Stimulated activated CD8-positive, alpha-beta memory T cell treated with anti-CD3 and anti-CD28 coated beads, Interleukin-7, amount 100 ng/mL, for 24 hours (primary cell): ENCODE results near the gene EFCAB3.
"Not testable (repeated sequence)": the region's sequence is repeated elsewhere in the genome, so short reads cannot be mapped to it uniquely, and the experiment has no call there.

Experiments used
- DNase-seq: peaks from one replicate; pipeline ENCODE4 v3.0.0-alpha.2; 2020; ENCODE audit warnings: low read depth

Gene EFCAB3

DNA sequence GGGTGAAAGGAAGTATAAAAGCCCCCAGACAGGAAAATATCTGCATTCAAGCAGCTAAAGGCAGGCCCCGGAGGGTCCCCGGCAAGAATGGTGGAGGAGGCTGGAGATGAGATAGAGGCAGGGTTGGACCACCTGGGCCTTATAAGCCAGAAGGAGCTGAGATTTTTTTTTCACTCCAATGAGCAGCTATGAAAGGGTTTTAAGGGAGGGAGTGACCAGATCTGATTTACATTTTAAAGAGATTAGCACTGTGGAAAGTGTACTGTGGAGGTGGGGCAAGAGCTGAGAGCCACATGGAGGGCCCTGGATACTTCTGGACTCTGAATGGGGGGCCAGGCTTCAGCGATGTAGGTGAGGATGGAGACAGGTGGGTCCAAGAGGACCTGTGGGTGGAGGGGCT is 84.1 kb downstream of the EFCAB3 start:
- not testable (repeated sequence) for DNase-seq

DNA sequence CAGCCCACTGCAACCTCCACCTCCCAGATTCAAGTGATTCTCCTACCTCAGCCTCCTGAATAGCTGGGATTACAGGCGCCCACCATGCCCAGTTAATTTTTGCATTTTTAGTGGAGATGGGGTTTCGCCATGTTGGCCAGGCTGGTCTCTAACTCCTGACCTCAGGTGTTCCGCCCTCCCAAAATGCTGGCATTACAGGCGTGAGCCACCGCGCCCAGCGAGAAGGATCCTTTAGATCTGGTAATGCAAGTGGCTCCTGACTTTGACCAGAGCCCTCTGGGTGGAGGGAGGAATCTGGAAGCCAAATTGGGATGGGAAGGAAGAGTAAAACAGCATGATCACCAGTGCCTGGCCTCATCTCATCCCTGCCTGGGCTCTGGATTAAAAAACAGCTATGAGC is 84.9 kb downstream of the EFCAB3 start:
- not testable (repeated sequence) for DNase-seq
